Breast epithelium (tissue), 4 donors: Measurements from ENCODE around the gene AMIGO3. TPM values are rescaled to one million over a fixed set of nuclear protein-coding genes. Genes with fewer than 3 reads are reported as not detected.

Source experiments
- DNase-seq, 2 donors: peaks; one replicate each; pipeline ENCODE4 v3.0.0-alpha.2; 2019; ENCODE audit warnings: low spot score in 2 of 2
- H3K27ac ChIP-seq, 2 donors: fragments of 200-600 bp; sonication (generic) in 1 of 2; one replicate each; pipeline ENCODE4 v1.5.1; 2016 to 2019; ENCODE audit warnings: mild to moderate bottlenecking in 1 of 2
- H3K27me3 ChIP-seq, 2 donors: fragments of 200-600 bp; sonication (generic) in 1 of 2; one replicate each; pipeline versions ENCODE4 v1.5.1 to v1.6.0; 2017 to 2019; ENCODE audit warnings: control low read depth in 1 of 2, mild to moderate bottlenecking in 1 of 2
- H3K36me3 ChIP-seq: fragments of 200-600 bp; one replicate; pipeline ENCODE4 v1.5.1; 2019
- H3K4me1 ChIP-seq, 2 donors: fragments of 200-600 bp; sonication (generic); one replicate each; pipeline ENCODE4 v1.5.1; 2016 to 2019; ENCODE audit warnings: control low read depth in 1 of 2
- H3K4me3 ChIP-seq, 3 donors: fragments of 200-600 bp; sonication (generic); 1 replicate in 2 of 3; 2 replicates in 1 of 3; pipeline ENCODE4 v1.5.1; 2016 to 2019; ENCODE audit warnings: mild to moderate bottlenecking in 3 of 3, moderate library complexity in 2 of 3
- H3K9me3 ChIP-seq, 2 donors: fragments of 200-600 bp; sonication (generic) in 1 of 2; one replicate each; pipeline ENCODE4 v1.5.1; 2016 to 2019; ENCODE audit warnings: control low read depth in 1 of 2
- POLR2A ChIP-seq: fragments of 450-650 bp; IDR thresholded peaks from one replicate; pipeline ENCODE4 v1.6.1; 2016; ENCODE audit warnings: antibody characterized with exemption, mild to moderate bottlenecking, moderate library complexity
- POLR2AphosphoS5 ChIP-seq, 3 donors: sonication (generic); formaldehyde crosslinking; IDR thresholded peaks; one replicate each; pipeline ENCODE4 v1.6.1; 2017; ENCODE audit warnings: antibody characterized with exemption in 3 of 3
- intact Hi-C: fragments of 100-400 bp; cut with DNase I; formaldehyde crosslinking; loops from one replicate; pipeline ENCODE4 v1.15.1; 2023; ENCODE audit warnings: low total_unique reads
- total RNA-seq, 3 donors: library from RNA; depleted of rRNA; stranded (reverse); fragments of >200 nt; gene quantifications; one replicate each; pipeline ENCODE4 v1.1.0, GENCODE V29; 2016
- TF ChIP-seq, protein P1 (sequence below), 3 donors: fragments of 450-650 bp; IDR thresholded peaks; one replicate each; pipeline ENCODE4 v1.5.1; 2016 to 2017; ENCODE audit warnings: antibody characterized with exemption in 3 of 3, mild to moderate bottlenecking in 3 of 3, moderate library complexity in 3 of 3

Gene AMIGO3
- total RNA-seq, 3 donors from 2014 or later, result 0.98 to 1.3 (median 1.0) TPM

- Histone ChIP-seq H3K4me1 (peaks cover 0 to 6% of the 10 kb centered on the region in 2 donors), H3K4me3 (no peak overlapping the region), H3K9me3 (no peaks in the 10 kb centered on the region), H3K27me3 (no peaks in the 10 kb centered on the region), H3K27ac (no peak overlapping the region), H3K36me3 (no peaks in the 10 kb centered on the region)
- DNase-seq, result peak in 1 of 2 donors; percentile 25
- intact Hi-C loops, result no loop called here
- TF ChIP-seq, protein P1, sequence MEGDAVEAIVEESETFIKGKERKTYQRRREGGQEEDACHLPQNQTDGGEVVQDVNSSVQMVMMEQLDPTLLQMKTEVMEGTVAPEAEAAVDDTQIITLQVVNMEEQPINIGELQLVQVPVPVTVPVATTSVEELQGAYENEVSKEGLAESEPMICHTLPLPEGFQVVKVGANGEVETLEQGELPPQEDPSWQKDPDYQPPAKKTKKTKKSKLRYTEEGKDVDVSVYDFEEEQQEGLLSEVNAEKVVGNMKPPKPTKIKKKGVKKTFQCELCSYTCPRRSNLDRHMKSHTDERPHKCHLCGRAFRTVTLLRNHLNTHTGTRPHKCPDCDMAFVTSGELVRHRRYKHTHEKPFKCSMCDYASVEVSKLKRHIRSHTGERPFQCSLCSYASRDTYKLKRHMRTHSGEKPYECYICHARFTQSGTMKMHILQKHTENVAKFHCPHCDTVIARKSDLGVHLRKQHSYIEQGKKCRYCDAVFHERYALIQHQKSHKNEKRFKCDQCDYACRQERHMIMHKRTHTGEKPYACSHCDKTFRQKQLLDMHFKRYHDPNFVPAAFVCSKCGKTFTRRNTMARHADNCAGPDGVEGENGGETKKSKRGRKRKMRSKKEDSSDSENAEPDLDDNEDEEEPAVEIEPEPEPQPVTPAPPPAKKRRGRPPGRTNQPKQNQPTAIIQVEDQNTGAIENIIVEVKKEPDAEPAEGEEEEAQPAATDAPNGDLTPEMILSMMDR (IDR thresholded peaks at IDR 0.05), result no peak
- TF ChIP-seq POLR2A, result no peak
- no peak for TF ChIP-seq POLR2AphosphoS5 (IDR thresholded peaks at IDR 0.05)
Measured at GRCh38 chr3:49715611-49716121, 3.8 kb downstream of the AMIGO3 start.

- Histone ChIP-seq H3K4me1 (peaks cover 0 to 6% of the 10 kb centered on the region in 2 donors), H3K27ac (no peak overlapping the region), H3K4me3 (no peak overlapping the region), H3K9me3 (no peaks in the 10 kb centered on the region), H3K27me3 (no peaks in the 10 kb centered on the region), H3K36me3 (no peaks in the 10 kb centered on the region)
- no peak for DNase-seq
- TF ChIP-seq, protein P1 (IDR thresholded peaks at IDR 0.05), result no peak
- no peak for TF ChIP-seq POLR2AphosphoS5 (IDR thresholded peaks at IDR 0.05)
- TF ChIP-seq POLR2A, result no peak
- intact Hi-C loops, result no loop called here
Measured at GRCh38 chr3:49714728-49715550, 4.5 kb downstream of the AMIGO3 start.

DNA sequence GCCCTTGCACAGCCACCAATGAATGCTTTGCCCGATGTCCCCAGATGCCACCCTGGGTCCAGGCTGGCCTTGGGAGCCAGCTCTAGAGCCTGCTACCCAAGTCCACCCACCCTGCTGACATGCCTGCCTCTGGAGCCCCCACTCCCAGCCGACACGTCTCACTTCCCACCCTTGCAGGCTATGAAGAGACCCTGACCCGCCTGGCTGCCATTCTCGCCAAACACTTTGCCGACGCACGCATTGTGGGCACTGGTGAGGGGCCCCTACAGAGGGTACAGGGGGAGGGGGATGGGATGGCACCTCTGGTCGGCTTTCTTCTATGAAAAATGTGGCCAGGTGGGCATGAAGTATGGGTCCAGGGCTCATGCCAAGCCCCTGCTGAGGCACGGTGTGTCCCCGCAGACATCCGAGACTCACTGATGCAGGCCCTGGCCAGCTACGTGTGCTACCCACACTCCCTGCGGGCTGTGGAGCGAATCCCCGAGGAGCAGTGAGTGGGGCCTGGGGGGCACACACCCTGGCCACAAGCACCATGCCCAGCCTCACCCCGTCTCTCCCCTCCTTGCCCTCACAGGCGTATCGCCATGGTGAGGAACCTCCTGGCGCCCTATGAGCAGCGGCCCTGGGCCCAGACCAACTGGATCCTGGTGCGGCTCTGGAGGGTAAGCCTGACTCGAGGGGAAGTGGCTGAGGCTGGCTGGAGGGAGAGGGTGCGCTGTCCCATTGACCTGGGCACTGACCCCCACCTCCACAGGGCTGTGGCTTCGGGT, 6.0 kb downstream of the AMIGO3 start:
- no peak for DNase-seq
- TF ChIP-seq POLR2AphosphoS5 (IDR thresholded peaks at IDR 0.05) (no peak), POLR2A (no peak)
- TF ChIP-seq, protein P1 (IDR thresholded peaks at IDR 0.05), result no peak

GRCh38 chr3:49712631-49713317, 6.7 kb downstream of the AMIGO3 start:
- no peaks in the 10 kb centered on the region for H3K36me3 ChIP-seq
- intact Hi-C loops, result no loop called here
- TF ChIP-seq POLR2A (no peak), POLR2AphosphoS5 (IDR thresholded peaks at IDR 0.05) (no peak)
- TF ChIP-seq, protein P1 (IDR thresholded peaks at IDR 0.05), result no peak
- DNase-seq, result no peak
- H3K4me3 ChIP-seq, result no peak overlapping the region
- H3K9me3 ChIP-seq, result no peaks in the 10 kb centered on the region
- no peaks in the 10 kb centered on the region for H3K27me3 ChIP-seq
- no peak overlapping the region for H3K27ac ChIP-seq
- H3K4me1 ChIP-seq, result no peaks in the 10 kb centered on the region

More for the DNA sequence above, 6.0 kb downstream of the AMIGO3 start:
- Histone ChIP-seq H3K4me1 (no peaks in the 10 kb centered on the region), H3K27ac (no peak overlapping the region), H3K4me3 (no peak overlapping the region), H3K9me3 (no peaks in the 10 kb centered on the region), H3K27me3 (no peaks in the 10 kb centered on the region), H3K36me3 (no peaks in the 10 kb centered on the region)
- intact Hi-C loops, result no loop called here
